T-helper 1 cell (primary cell): ENCODE measurements around the gene FRMD6.

Experiments used
- DNase-seq, 5 donors: peaks; one replicate each; pipeline ENCODE4 v3.0.0-alpha.2; 2012 to 2020
- total RNA-seq, 4 donors: gene quantifications; one replicate each; lab custom pipeline; 2026; lab: John Stamatoyannopoulos, UW

FRMD6 gene
- total RNA-seq: 0.54 to 2.1 (median 0.84) reads per million in 4 donors

DNA sequence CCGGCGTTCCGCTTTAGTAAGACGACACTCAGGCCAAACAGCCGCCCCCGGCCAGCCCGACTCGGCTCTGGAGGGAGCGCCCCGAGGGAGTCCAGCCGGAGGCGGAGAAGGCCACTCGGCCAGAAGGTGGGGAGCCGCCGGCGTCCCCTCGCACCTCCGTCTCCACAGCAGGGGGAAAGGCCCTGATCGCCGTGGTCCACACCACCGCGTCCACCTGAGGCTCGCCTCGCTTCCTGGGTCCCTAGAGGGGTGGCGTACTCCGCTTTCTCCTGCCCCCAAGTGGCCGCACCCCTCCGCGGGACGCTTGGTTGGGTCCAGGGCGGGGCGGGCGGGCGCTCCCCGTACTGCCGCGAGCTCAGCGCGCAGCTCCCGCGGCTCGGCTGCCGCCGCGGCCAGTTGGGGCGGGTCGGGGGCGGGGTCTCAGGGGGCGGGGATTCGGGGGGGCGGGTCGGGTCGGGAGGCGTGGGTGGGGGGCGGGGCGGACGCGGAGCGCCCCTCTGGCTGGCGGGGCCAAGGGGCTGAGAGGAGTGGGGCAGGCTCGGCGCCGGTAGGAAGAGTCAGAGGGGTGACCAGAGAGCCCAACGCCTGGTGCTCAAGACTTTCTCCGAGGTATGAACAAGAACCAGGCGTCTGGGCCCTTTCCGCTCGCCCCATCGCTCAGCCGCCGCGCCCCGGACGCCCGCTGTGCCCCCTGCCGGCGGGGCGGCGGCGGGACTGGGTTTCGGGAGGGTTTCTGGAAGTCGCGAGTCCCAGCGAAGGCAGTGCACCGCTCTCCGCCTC, at the start of gene FRMD6:
Gene FRMD6 (plus strand): TSS at position 523 of the 780 bp plus-strand sequence. CDS start 37,927 bp downstream, outside the sequence.
- peak; percentile 64 to 91 (median 72) for DNase-seq

DNA sequence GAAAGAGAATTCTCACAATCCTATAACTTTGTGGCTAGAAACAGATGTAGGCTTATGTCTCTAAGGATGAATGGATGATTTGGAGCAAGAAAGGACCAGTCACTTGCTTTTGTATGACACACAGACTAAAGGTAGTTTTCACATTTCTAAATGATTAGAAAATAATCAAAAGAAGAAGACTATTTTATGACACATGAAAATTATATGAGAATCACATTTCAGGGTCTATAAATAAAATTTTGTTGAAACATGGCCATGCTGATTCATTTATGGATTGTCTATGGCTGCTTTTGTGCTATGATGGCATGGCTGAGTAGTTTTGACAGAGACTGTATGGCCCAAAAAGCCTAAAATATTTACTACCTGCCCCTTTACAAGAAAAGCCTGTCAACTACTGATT, 49.4 kb upstream of the FRMD6 start:
- no peak for DNase-seq

DNA sequence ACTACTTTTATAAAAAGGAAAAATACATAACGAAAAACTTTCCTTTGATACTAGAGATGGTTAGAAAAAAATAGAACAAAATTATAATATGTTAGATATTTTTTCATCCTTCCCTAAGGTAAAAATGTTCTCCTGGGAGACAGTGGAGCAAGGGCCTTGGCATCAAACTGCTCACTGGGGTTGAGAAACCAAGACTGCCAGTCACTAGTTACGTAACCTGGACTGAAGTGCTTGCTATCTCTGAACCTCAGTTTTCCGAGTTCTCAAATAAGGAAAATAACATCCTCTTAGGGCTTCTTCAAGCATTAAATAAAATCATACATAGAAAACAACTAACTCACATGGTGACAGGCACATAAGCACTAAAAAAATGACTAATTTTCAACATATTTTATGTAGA, 48.2 kb upstream of the FRMD6 start:
- DNase-seq: no peak

DNA sequence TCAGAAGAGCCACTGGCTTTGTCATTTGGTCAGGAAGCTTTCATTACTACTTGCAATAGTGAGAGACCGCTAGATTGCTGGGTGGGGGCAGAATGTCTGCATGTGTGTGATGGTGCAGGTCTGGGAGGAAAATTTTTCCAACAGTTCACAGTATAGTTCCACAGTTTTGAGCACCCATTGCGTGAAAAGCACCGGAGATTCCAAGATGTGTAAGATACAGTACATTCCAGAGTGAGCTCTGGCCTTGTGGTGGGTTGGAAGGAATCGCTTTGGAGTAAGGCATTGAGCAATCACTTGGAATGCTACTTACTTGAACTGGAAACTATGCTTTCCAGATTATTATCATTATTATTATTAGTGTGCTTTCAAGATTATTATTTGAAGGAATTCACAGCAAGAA, 47.6 kb upstream of the FRMD6 start:
- no peak for DNase-seq

GRCh38 chr14:51605575-51605974, 46.1 kb upstream of the FRMD6 start:
- DNase-seq: no peak

- DNase-seq: no peak
Observed at GRCh38 chr14:51607711-51608110, 44.0 kb upstream of the FRMD6 start.

GRCh38 chr14:51609251-51609954, 42.3 kb upstream of the FRMD6 start:
- DNase-seq: no peak

GRCh38 chr14:51609955-51610283, 41.8 kb upstream of the FRMD6 start:
- no peak for DNase-seq

- no peak for DNase-seq
Observed at GRCh38 chr14:51610771-51611170, 40.9 kb upstream of the FRMD6 start.

- DNase-seq: no peak
Observed at GRCh38 chr14:51612449-51612848, 39.3 kb upstream of the FRMD6 start.

DNA sequence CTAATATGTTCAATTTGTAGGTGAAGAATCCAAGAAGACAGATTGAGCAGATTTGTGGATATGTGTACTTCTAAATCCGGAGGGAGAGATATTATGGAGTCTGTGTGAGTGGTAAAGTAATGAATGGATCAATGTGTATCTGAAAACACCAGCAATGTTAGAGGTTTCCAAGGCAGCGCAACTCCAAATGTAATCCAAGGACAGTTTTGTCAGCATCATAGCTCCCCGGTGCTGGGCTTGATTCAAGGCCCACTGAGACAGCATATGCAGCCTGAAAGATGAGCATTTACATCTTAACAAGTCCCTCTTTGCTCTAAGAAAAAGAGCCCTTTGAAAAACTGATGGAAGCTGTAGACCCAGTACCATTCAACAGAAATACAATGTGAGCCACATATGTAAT, 38.3 kb upstream of the FRMD6 start:
- no peak for DNase-seq

- DNase-seq: no peak
Observed at GRCh38 chr14:51614707-51615106, 37.0 kb upstream of the FRMD6 start.

GRCh38 chr14:51616256-51616655, 35.5 kb upstream of the FRMD6 start:
- DNase-seq: no peak

DNA sequence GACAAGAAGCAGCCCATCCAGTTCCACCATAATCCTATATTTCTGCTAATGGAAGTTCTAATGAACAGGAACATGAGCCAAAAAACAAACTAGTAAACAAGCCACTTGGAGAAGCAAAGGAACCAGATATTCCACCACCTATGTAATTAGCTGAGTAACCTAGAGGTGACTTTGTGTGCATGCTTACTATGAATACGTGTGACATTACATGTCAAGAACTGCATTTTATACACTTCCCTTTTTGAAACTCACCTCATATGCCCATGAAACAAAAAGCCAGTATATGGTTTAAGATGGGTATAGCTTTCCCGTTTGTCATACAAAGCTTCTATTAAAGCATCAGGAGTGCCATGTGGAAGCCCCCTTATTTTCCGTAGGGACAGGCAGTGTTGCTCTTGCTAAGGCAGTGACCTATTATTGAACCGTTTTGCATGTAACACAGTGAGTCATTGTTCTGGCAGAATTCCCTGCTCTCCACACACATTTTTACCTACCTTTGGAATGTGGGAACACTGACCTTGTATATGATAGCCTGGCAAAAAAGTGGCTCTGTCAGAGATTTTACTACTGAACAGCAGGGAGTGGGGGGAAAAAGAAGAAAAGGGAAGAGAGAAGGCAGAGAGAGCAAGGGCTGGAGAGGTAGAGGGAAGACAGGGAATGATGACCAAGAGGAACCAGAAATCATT, 34.8 kb upstream of the FRMD6 start:
- DNase-seq: no peak

DNA sequence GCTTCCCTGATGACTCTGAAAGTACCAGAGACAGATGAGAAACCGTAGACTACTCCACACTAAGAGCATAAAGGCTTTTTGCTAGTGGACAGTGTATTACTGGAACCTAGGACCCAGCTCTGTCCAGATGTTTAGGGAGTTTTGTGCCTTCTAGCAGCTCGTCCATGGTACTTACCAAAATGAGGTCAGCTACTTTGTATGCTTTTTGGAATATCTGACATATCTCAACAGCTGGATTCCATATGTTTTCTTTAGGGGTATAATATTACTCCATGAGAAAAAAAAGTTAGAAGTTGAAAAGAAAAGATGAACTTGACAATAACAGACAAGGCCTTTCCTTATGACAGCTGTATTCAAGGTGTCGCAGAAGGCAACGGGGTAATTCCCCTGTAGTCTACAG, 32.1 kb upstream of the FRMD6 start:
- no peak for DNase-seq

DNA sequence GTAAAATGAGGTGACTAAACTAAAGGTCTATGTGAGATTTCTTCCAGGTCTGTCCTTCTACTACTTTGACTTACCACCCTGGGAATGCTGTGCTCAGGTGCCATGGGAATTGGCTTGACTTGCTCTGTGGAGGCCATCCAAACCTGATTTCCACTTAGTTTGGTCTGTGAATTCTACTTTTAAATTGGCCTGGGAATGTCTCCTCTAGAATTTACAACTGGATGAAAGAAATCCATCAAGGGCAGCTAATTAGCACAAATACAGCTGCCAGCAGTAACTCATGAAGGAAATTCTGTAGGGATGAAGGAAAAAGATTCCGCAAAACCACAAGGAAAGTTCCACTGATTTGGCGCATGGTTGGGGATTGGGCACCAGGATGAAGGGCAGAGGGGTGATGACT, 31.7 kb upstream of the FRMD6 start:
- no peak for DNase-seq

- DNase-seq: no peak
Observed at GRCh38 chr14:51621654-51622053, 30.1 kb upstream of the FRMD6 start.

GRCh38 chr14:51622376-51622775, 29.3 kb upstream of the FRMD6 start:
- no peak for DNase-seq

DNA sequence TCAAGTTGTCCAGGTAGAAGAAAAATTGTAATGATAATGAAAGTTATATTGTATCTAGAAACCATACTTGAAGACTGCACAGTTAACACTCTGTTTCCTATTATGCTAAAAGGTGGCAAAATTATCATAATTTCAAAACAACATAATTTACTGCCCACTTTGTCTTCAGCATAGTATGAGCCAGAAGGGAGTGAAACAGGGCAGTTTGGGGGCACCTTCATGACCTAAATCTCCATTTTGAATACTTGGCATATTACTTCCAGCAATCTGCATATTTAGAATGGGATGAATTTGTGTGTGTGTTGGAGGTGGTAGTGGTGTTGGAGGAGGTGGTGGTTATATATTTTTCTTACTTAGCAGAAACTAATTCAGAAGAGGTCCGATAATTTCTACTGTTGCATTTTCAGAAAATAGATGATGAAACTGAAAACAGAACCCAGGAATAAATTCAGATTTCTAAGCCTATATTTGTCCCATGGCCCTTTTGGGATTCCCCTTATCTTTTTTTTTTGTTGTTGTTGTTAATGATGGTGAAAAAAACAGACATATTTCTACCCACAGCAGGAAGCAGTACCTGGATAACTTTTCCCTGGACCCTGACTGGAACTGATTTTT, 26.6 kb upstream of the FRMD6 start:
- no peak for DNase-seq

GRCh38 chr14:51626185-51626584, 25.5 kb upstream of the FRMD6 start:
- DNase-seq: no peak

GRCh38 chr14:51626788-51627187, 24.9 kb upstream of the FRMD6 start:
- no peak for DNase-seq

- no peak for DNase-seq
Observed at GRCh38 chr14:51627313-51627712, 24.4 kb upstream of the FRMD6 start.

- DNase-seq: no peak
Observed at GRCh38 chr14:51628238-51628637, 23.5 kb upstream of the FRMD6 start.
